Colonic mucosa (tissue), 4 donors: Measurements from ENCODE around the gene FAM227A. TPM values are rescaled to one million over a fixed set of nuclear protein-coding genes. Genes with fewer than 3 reads are reported as not detected.

Experiments used
- DNase-seq: peaks from one replicate; pipeline ENCODE4 v3.0.0-alpha.2; 2020
- H3K27ac ChIP-seq: fragments of 200-600 bp; one replicate; pipeline ENCODE4 v1.8.0; 2021
- H3K27me3 ChIP-seq: fragments of 200-600 bp; one replicate; pipeline ENCODE4 v1.8.0; 2021
- H3K36me3 ChIP-seq: fragments of 200-600 bp; one replicate; pipeline ENCODE4 v1.8.0; 2021
- H3K4me1 ChIP-seq: fragments of 200-600 bp; one replicate; pipeline ENCODE4 v1.8.0; 2021; ENCODE audit warnings: mild to moderate bottlenecking
- H3K4me3 ChIP-seq: fragments of 200-600 bp; one replicate; pipeline ENCODE4 v1.8.0; 2021
- H3K9ac ChIP-seq, 2 donors: one replicate each; pipeline ENCODE4 v1.7.0; 2013; ENCODE audit warnings: control low read depth in 2 of 2, low read depth in 2 of 2, low read length in 2 of 2
- H3K9me3 ChIP-seq: fragments of 200-600 bp; one replicate; pipeline ENCODE4 v1.8.0; 2021
- intact Hi-C: fragments of 100-400 bp; cut with DNase I; formaldehyde crosslinking; loops from one replicate; pipeline ENCODE4 v1.14.1; 2022
- total RNA-seq, 2 donors: library from RNA; stranded (reverse); fragmentation: NEBNext Ultra II Directional in 1 of 2; extraction: Animal tissue kit (Norgen Biotek cat#: 25700) in 1 of 2; gene quantifications; one replicate each; pipeline ENCODE4 v1.2.1, GENCODE V29; 2021
- TF ChIP-seq, protein P1 (sequence below): fragments of 200-600 bp; IDR thresholded peaks from one replicate; pipeline ENCODE4 v1.8.0; 2022; ENCODE audit warnings: antibody characterized with exemption, mild to moderate bottlenecking
- donor health status: healthy.
- donor health status: DM: no; HTN: no; CAD: no.
- donor health status: DM: no; HTN: no; CAD: no.

The FAM227A gene
- total RNA-seq, 2 donors from 2014 or later = 0.21 to 2.0 TPM

DNA sequence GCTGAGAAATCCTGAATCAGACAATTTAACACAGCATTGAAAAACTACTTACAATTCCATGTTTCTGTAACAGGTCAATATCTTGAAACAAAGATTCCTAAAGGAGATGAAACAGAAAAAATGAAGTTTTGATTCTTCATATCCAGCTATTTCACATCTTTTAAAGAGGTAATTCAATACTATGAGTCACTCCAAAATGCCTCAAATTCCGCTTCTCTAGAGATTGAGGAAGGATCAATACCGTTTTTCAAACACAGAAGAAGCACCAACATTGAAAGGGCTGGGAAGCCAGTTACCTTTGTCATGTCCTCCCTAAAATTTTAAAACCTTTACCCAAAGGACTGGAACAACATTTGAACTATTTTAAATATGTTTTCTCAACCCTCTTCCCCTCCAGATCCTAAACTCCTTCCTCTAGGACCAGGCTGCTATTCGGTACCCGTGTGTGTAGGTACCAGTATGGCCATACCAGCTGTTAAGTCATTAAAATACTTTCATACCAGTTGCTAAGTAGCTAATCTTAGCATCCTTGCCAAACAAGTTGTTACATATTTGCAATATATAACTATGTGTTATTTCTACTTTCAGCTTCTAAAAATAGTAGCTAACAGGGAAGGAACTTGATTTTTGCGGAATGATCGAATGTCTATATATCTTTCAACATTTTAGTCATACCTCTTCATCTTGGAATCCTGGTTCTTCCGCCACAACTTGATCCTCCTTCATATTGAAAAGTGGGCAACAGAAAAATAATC lies 88.5 kb downstream of the FAM227A start:
- no peak for DNase-seq
- intact Hi-C loops = no loop called here
- TF ChIP-seq, protein P1, sequence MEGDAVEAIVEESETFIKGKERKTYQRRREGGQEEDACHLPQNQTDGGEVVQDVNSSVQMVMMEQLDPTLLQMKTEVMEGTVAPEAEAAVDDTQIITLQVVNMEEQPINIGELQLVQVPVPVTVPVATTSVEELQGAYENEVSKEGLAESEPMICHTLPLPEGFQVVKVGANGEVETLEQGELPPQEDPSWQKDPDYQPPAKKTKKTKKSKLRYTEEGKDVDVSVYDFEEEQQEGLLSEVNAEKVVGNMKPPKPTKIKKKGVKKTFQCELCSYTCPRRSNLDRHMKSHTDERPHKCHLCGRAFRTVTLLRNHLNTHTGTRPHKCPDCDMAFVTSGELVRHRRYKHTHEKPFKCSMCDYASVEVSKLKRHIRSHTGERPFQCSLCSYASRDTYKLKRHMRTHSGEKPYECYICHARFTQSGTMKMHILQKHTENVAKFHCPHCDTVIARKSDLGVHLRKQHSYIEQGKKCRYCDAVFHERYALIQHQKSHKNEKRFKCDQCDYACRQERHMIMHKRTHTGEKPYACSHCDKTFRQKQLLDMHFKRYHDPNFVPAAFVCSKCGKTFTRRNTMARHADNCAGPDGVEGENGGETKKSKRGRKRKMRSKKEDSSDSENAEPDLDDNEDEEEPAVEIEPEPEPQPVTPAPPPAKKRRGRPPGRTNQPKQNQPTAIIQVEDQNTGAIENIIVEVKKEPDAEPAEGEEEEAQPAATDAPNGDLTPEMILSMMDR = no peak

DNA sequence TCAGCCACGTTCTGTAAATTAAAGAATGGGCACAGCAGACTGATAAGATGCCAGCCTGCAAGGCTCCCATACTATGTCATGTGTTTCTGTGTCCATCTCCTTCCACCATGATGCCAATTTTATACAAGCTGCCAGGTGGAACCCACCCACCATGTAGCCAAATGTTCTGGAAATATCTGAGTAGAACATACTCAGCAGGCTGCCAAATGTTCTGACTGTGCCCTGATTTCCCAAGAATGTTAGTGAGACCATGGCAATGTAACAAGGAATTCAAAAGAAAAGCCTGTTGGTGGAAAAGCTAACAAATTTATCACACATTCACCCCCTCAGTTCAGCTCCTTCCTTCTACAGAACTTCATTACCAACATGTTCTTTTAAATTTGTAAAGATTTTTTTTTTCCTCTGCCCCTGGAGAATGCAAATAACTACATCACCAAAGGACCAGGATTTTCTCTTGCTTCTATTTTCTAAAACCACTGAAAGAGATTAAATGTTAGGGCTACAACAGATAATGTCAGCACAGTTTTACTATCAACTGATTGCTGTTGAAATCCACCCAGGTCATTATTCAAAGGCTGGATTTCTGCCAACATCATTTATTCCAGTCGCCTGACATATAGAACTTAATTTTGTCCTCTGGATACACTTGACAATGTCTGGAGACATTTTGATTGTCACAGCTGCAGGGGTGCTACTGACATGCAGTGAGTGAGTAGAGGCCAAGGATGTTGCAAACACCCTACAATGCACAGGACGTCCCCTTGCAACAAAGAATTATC lies 89.3 kb downstream of the FAM227A start:
- TF ChIP-seq, protein P1 = no peak
- Histone ChIP-seq H3K4me3 (no peak overlapping the region), H3K4me1 (no peaks in the 10 kb centered on the region), H3K9me3 (no peaks in the 10 kb centered on the region), H3K9ac (no peak overlapping the region), H3K27me3 (no peaks in the 10 kb centered on the region), H3K36me3 (no peaks in the 10 kb centered on the region), H3K27ac (no peak overlapping the region)
- intact Hi-C loops = no loop called here
- DNase-seq = no peak

More for the DNA sequence above, 88.5 kb downstream of the FAM227A start:
- Histone ChIP-seq H3K4me3 (no peak overlapping the region), H3K9me3 (no peaks in the 10 kb centered on the region), H3K9ac (no peak overlapping the region), H3K27me3 (no peaks in the 10 kb centered on the region), H3K36me3 (no peaks in the 10 kb centered on the region), H3K4me1 (no peaks in the 10 kb centered on the region), H3K27ac (no peak overlapping the region)

DNA sequence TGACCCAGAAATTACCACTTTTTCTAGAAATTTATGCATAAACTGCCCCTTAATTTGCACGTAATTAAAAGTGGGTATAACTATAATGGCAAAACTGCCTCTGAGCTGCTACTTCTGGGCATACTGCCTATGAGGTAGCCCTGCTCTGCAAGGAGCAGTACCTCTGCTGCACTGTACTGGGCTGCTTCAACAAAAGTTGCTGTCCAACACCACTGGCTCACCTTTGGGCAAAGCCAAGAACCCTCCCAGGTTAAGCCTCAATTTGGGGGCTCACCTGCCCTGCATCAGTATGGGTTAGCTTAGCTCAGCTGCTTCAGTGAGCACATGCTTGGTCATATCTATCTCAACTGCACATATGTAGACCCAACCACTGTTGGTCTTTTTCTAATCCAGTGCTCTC lies 90.8 kb downstream of the FAM227A start:
- Histone ChIP-seq H3K4me3 (no peak overlapping the region), H3K9me3 (no peaks in the 10 kb centered on the region), H3K4me1 (no peaks in the 10 kb centered on the region), H3K36me3 (no peaks in the 10 kb centered on the region), H3K9ac (no peak overlapping the region), H3K27ac (no peak overlapping the region), H3K27me3 (no peaks in the 10 kb centered on the region)
- intact Hi-C loops = no loop called here
- TF ChIP-seq, protein P1 = no peak
- no peak for DNase-seq

DNA sequence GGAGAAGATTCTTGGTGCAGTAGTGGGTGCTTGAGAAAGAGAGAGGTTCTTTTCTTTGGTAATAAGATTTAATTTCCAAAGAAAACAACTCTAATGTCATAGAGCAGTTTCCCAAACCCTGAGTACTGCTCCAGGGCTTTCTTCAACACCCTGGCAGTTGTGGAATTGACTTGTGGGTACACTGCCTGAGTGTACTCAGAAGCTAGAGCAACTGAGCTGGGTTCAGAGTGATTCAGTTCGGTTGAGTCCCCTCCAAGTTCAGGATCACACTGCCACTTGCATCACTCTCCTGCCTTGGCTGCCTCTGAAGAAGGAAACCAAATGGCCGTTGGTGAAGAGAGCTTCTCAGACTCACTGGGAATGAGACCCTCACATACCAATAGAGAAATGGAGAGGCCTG lies 91.5 kb downstream of the FAM227A start:
- intact Hi-C loops = no loop called here
- no peak for DNase-seq
- no peaks in the 10 kb centered on the region for H3K27me3 ChIP-seq
- no peak overlapping the region for H3K9ac ChIP-seq
- no peak overlapping the region for H3K27ac ChIP-seq
- TF ChIP-seq, protein P1 = no peak
- H3K9me3 ChIP-seq = no peaks in the 10 kb centered on the region
- no peaks in the 10 kb centered on the region for H3K4me1 ChIP-seq
- no peak overlapping the region for H3K4me3 ChIP-seq
- H3K36me3 ChIP-seq = no peaks in the 10 kb centered on the region

DNA sequence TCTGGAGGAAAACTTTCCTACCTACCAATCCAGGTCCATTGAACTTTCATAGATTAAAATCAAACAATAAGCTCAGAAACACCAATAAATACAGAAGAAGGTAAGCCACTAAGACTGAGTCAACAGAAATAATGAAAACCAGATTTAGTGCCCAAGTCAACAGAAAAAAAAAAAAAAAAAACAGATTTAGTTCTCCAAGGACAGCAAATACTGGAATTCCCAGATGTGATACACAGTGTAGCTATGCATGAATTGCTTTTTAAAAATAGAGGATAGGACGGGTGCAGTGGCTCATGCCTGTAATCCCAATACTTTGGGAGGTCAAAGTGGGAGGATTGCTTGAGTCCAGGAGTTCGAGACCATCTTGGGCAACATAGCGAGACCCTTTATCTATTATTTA lies 101.9 kb downstream of the FAM227A start:
- TF ChIP-seq, protein P1 = no peak
- Histone ChIP-seq H3K4me1 (no peaks in the 10 kb centered on the region), H3K9me3 (no peaks in the 10 kb centered on the region), H3K9ac (no peak overlapping the region), H3K27me3 (no peaks in the 10 kb centered on the region), H3K27ac (no peak overlapping the region), H3K4me3 (no peak overlapping the region), H3K36me3 (no peaks in the 10 kb centered on the region)
- intact Hi-C loops = no loop called here
- no peak for DNase-seq
